ENCODE data around the gene VEZT.
"Not testable (repeated sequence)": the region's sequence is repeated elsewhere in the genome, so short reads cannot be mapped to it uniquely, and the experiment has no call there.

VEZT gene

GRCh38 chr12:95192271-95192670 is 25.3 kb upstream of the VEZT start:
- H3K27me3 ChIP-seq (ENCODE audit: control insufficient read depth, insufficient read depth, low read length): no peaks in the 10 kb centered on the region
- TF ChIP-seq CTCF (IDR thresholded peaks at IDR 0.05): no peak
- peaks cover 2% of the 10 kb centered on the region for H3K79me2 ChIP-seq
- H3K4me2 ChIP-seq (ENCODE audit: low read length): no peak overlapping the region
- H3K4me1 ChIP-seq: peaks cover 9% of the 10 kb centered on the region
- no peak overlapping the region for H2AFZ ChIP-seq
- no peaks in the 10 kb centered on the region for H3K36me3 ChIP-seq (ENCODE audit: control insufficient read depth, insufficient read depth, low read length)
- no peak overlapping the region for H3K9ac ChIP-seq
- H3K9me3 ChIP-seq (ENCODE audit: control insufficient read depth, low read length): no peaks in the 10 kb centered on the region
- H3K27ac ChIP-seq: no peak overlapping the region
- H3K4me3 ChIP-seq (ENCODE audit: low read depth, low read length): no peak overlapping the region

GRCh38 chr12:95193139-95193538 is 24.5 kb upstream of the VEZT start:
- peaks cover 2% of the 10 kb centered on the region for H3K79me2 ChIP-seq
- H3K9me3 ChIP-seq (ENCODE audit: control insufficient read depth, low read length): no peaks in the 10 kb centered on the region
- no peak overlapping the region for H3K4me3 ChIP-seq (ENCODE audit: low read depth, low read length)
- peaks cover 3% of the 10 kb centered on the region for H3K4me1 ChIP-seq
- H3K9ac ChIP-seq: no peak overlapping the region
- H3K27me3 ChIP-seq (ENCODE audit: control insufficient read depth, insufficient read depth, low read length): no peaks in the 10 kb centered on the region
- H3K36me3 ChIP-seq (ENCODE audit: control insufficient read depth, insufficient read depth, low read length): no peaks in the 10 kb centered on the region
- H2AFZ ChIP-seq: no peak overlapping the region
- TF ChIP-seq CTCF (IDR thresholded peaks at IDR 0.05): no peak
- H3K4me2 ChIP-seq (ENCODE audit: low read length): no peak overlapping the region
- no peak overlapping the region for H3K27ac ChIP-seq

- H3K9ac ChIP-seq: no peak overlapping the region
- no peaks in the 10 kb centered on the region for H3K36me3 ChIP-seq (ENCODE audit: control insufficient read depth, insufficient read depth, low read length)
- H3K4me3 ChIP-seq (ENCODE audit: low read depth, low read length): no peak overlapping the region
- H3K79me2 ChIP-seq: peaks cover 2% of the 10 kb centered on the region
- H3K9me3 ChIP-seq (ENCODE audit: control insufficient read depth, low read length): no peaks in the 10 kb centered on the region
- no peak overlapping the region for H2AFZ ChIP-seq
- no peak for TF ChIP-seq CTCF (IDR thresholded peaks at IDR 0.05)
- H3K27me3 ChIP-seq (ENCODE audit: control insufficient read depth, insufficient read depth, low read length): no peaks in the 10 kb centered on the region
- no peak overlapping the region for H3K27ac ChIP-seq
- H3K4me2 ChIP-seq (ENCODE audit: low read length): no peak overlapping the region
- H3K4me1 ChIP-seq: no peaks in the 10 kb centered on the region
These were observed 22.5 kb upstream of the VEZT start for GRCh38 chr12:95195122-95195521.

- not testable (repeated sequence) for H3K27me3 ChIP-seq (ENCODE audit: control insufficient read depth, insufficient read depth, low read length); H3K4me3 ChIP-seq (ENCODE audit: low read depth, low read length); H3K9ac ChIP-seq; H3K9me3 ChIP-seq (ENCODE audit: control insufficient read depth, low read length); H2AFZ ChIP-seq; H3K4me2 ChIP-seq (ENCODE audit: low read length); H3K4me1 ChIP-seq; H3K27ac ChIP-seq; H3K79me2 ChIP-seq; H3K36me3 ChIP-seq (ENCODE audit: control insufficient read depth, insufficient read depth, low read length)
These were observed 20.6 kb upstream of the VEZT start for GRCh38 chr12:95196875-95197569.

GRCh38 chr12:95197636-95198035 is 20.0 kb upstream of the VEZT start:
- Histone ChIP-seq H2AFZ (no peak overlapping the region), H3K4me1 (no peaks in the 10 kb centered on the region), H3K9me3 (ENCODE audit: control insufficient read depth, low read length) (no peaks in the 10 kb centered on the region), H3K4me3 (ENCODE audit: low read depth, low read length) (no peak overlapping the region), H3K4me2 (ENCODE audit: low read length) (no peak overlapping the region), H3K27me3 (ENCODE audit: control insufficient read depth, insufficient read depth, low read length) (no peaks in the 10 kb centered on the region), H3K27ac (no peak overlapping the region), H3K79me2 (peaks cover 2% of the 10 kb centered on the region), H3K36me3 (ENCODE audit: control insufficient read depth, insufficient read depth, low read length) (no peaks in the 10 kb centered on the region), H3K9ac (no peak overlapping the region)
- no peak for TF ChIP-seq CTCF (IDR thresholded peaks at IDR 0.05)

All from parathyroid adenoma (tissue), 2 donors.